ENCODE measurements around the gene PRIMA1.
A peak's percentile ranks its signal among the peaks of the same experiment; 100 is the strongest.

PRIMA1 gene

GRCh38 chr14:93712079-93712837, 76.0 kb downstream of the PRIMA1 start:
- no peak for DNase-seq (ENCODE audit: low spot score)

GRCh38 chr14:93709249-93709648, 79.0 kb downstream of the PRIMA1 start:
- no peak for DNase-seq (ENCODE audit: low spot score)

- DNase-seq (ENCODE audit: low spot score) = no peak
Measured at GRCh38 chr14:93708800-93709199, 79.5 kb downstream of the PRIMA1 start.

- DNase-seq (ENCODE audit: low spot score) = no peak
Measured at GRCh38 chr14:93708311-93708734, 80.0 kb downstream of the PRIMA1 start.

- DNase-seq (ENCODE audit: low spot score) = no peak
Measured at GRCh38 chr14:93707475-93707874, 80.8 kb downstream of the PRIMA1 start.

- no peak for DNase-seq (ENCODE audit: low spot score)
Measured at GRCh38 chr14:93706360-93706955, 81.8 kb downstream of the PRIMA1 start.

- DNase-seq (ENCODE audit: low spot score) = no peak
Measured at GRCh38 chr14:93705513-93706156, 82.7 kb downstream of the PRIMA1 start.

GRCh38 chr14:93703941-93704340, 84.3 kb downstream of the PRIMA1 start:
- no peak for DNase-seq (ENCODE audit: low spot score)

GRCh38 chr14:93702946-93703345, 85.3 kb downstream of the PRIMA1 start:
- DNase-seq (ENCODE audit: low spot score) = no peak

GRCh38 chr14:93701562-93701961, 86.7 kb downstream of the PRIMA1 start:
- DNase-seq (ENCODE audit: low spot score) = no peak

GRCh38 chr14:93700928-93701327, 87.4 kb downstream of the PRIMA1 start:
- DNase-seq (ENCODE audit: low spot score) = no peak

- DNase-seq (ENCODE audit: low spot score) = no peak
Measured at GRCh38 chr14:93693914-93694313, 94.4 kb downstream of the PRIMA1 start.

- DNase-seq (ENCODE audit: low spot score) = no peak
Measured at GRCh38 chr14:93691042-93691780, 97.1 kb downstream of the PRIMA1 start.

- DNase-seq (ENCODE audit: low spot score) = no peak
Measured at GRCh38 chr14:93690146-93690545, 98.1 kb downstream of the PRIMA1 start.

- DNase-seq (ENCODE audit: low spot score) = no peak
Measured at GRCh38 chr14:93688820-93689219, 99.5 kb downstream of the PRIMA1 start.

- no peak for DNase-seq (ENCODE audit: low spot score)
Measured at GRCh38 chr14:93688239-93688666, 100.0 kb downstream of the PRIMA1 start.

- no peak for DNase-seq (ENCODE audit: low spot score)
Measured at GRCh38 chr14:93686268-93686667, 102.0 kb downstream of the PRIMA1 start.

- DNase-seq (ENCODE audit: low spot score) = no peak
Measured at GRCh38 chr14:93685121-93685895, 103.0 kb downstream of the PRIMA1 start.

- DNase-seq (ENCODE audit: low spot score) = peak; percentile 5
Measured at GRCh38 chr14:93683226-93683625, 105.1 kb downstream of the PRIMA1 start.

- no peak for DNase-seq (ENCODE audit: low spot score)
Measured at GRCh38 chr14:93682459-93682858, 105.8 kb downstream of the PRIMA1 start.

GRCh38 chr14:93676416-93676958, 111.8 kb downstream of the PRIMA1 start:
- no peak for DNase-seq (ENCODE audit: low spot score)

All from HuH-7 (cell line).